Measurements from ENCODE around the gene SLC1A7.

Gene SLC1A7

GRCh38 chr1:53133261-53134041 lies 9.0 kb downstream of the SLC1A7 start:
- DNase-seq (ENCODE audit: low read depth), result no peak

- no peak for DNase-seq (ENCODE audit: low read depth)
These were observed 10.3 kb downstream of the SLC1A7 start for GRCh38 chr1:53132176-53132575.

GRCh38 chr1:53131590-53131938 lies 10.9 kb downstream of the SLC1A7 start:
- DNase-seq (ENCODE audit: low read depth), result no peak

GRCh38 chr1:53130878-53131589 lies 11.4 kb downstream of the SLC1A7 start:
- DNase-seq (ENCODE audit: low read depth), result no peak

- no peak for DNase-seq (ENCODE audit: low read depth)
These were observed 11.9 kb downstream of the SLC1A7 start for GRCh38 chr1:53130598-53130877.

GRCh38 chr1:53129891-53130597 lies 12.4 kb downstream of the SLC1A7 start:
- no peak for DNase-seq (ENCODE audit: low read depth)

GRCh38 chr1:53128401-53128800 lies 14.0 kb downstream of the SLC1A7 start:
- no peak for DNase-seq (ENCODE audit: low read depth)

GRCh38 chr1:53127546-53127945 lies 14.9 kb downstream of the SLC1A7 start:
- DNase-seq (ENCODE audit: low read depth), result no peak

GRCh38 chr1:53126495-53126894 lies 15.9 kb downstream of the SLC1A7 start:
- DNase-seq (ENCODE audit: low read depth), result no peak

GRCh38 chr1:53125623-53126360 lies 16.6 kb downstream of the SLC1A7 start:
- no peak for DNase-seq (ENCODE audit: low read depth)

- no peak for DNase-seq (ENCODE audit: low read depth)
These were observed 17.3 kb downstream of the SLC1A7 start for GRCh38 chr1:53125122-53125521.

GRCh38 chr1:53123453-53124140 lies 18.8 kb downstream of the SLC1A7 start:
- DNase-seq (ENCODE audit: low read depth), result no peak

- DNase-seq (ENCODE audit: low read depth), result no peak
These were observed 19.5 kb downstream of the SLC1A7 start for GRCh38 chr1:53122961-53123413.

- DNase-seq (ENCODE audit: low read depth), result no peak
These were observed 20.1 kb downstream of the SLC1A7 start for GRCh38 chr1:53122201-53122885.

- no peak for DNase-seq (ENCODE audit: low read depth)
These were observed 20.9 kb downstream of the SLC1A7 start for GRCh38 chr1:53121319-53122172.

- no peak for DNase-seq (ENCODE audit: low read depth)
These were observed 21.8 kb downstream of the SLC1A7 start for GRCh38 chr1:53120659-53121058.

GRCh38 chr1:53117836-53118235 lies 24.6 kb downstream of the SLC1A7 start:
- no peak for DNase-seq (ENCODE audit: low read depth)

GRCh38 chr1:53116933-53117600 lies 25.4 kb downstream of the SLC1A7 start:
- no peak for DNase-seq (ENCODE audit: low read depth)

- DNase-seq (ENCODE audit: low read depth), result no peak
These were observed 26.1 kb downstream of the SLC1A7 start for GRCh38 chr1:53116307-53116810.
